RWPE2 (cell line): ENCODE results near the gene INAFM2.

ENCODE experiments used
- ATAC-seq: fragments of 200-7000 bp; cut with Tn5 transposase; 3 replicates; pipeline ENCODE4 v1.9.1; 2021; ENCODE audit warnings: low read depth
- DNase-seq: peaks from one replicate; pipeline ENCODE4 v3.0.0-alpha.2; 2020; ENCODE audit warnings: low spot score
- H3K27ac ChIP-seq: fragments of 450-650 bp; 2 replicates; pipeline ENCODE4 v1.5.1; 2017; ENCODE audit warnings: mild to moderate bottlenecking; ENCODE audit not compliant: poor library complexity, severe bottlenecking
- H3K27me3 ChIP-seq: fragments of 250-450 bp; sonication (Bioruptor Pico); 2 replicates; pipeline ENCODE4 v1.5.1; 2021; ENCODE audit warnings: mild to moderate bottlenecking, moderate library complexity; ENCODE audit not compliant: insufficient read depth, poor library complexity, severe bottlenecking
- H3K36me3 ChIP-seq: fragments of 250-450 bp; sonication (Bioruptor Pico); 2 replicates; pipeline ENCODE4 v1.5.1; 2020; ENCODE audit warnings: low read depth, mild to moderate bottlenecking, moderate library complexity
- H3K4me1 ChIP-seq: fragments of 250-450 bp; sonication (Bioruptor Pico); 2 replicates; pipeline ENCODE4 v1.5.1; 2021; ENCODE audit warnings: mild to moderate bottlenecking, moderate library complexity; ENCODE audit not compliant: insufficient read depth, poor library complexity, severe bottlenecking
- H3K4me3 ChIP-seq: fragments of 250-450 bp; sonication (Bioruptor Pico); 2 replicates; pipeline ENCODE4 v1.5.1; 2021; ENCODE audit warnings: mild to moderate bottlenecking, moderate library complexity; ENCODE audit not compliant: severe bottlenecking
- H3K9me3 ChIP-seq: fragments of 250-450 bp; sonication (Bioruptor Pico); 2 replicates; pipeline ENCODE4 v1.5.1; 2021; ENCODE audit warnings: mild to moderate bottlenecking, moderate library complexity; ENCODE audit not compliant: severe bottlenecking
- CTCF ChIP-seq: fragments of 450-650 bp; IDR thresholded peaks from one replicate; pipeline ENCODE4 v1.5.1; 2017; ENCODE audit warnings: mild to moderate bottlenecking, moderate library complexity; ENCODE audit not compliant: poor library complexity, severe bottlenecking

Gene INAFM2

DNA sequence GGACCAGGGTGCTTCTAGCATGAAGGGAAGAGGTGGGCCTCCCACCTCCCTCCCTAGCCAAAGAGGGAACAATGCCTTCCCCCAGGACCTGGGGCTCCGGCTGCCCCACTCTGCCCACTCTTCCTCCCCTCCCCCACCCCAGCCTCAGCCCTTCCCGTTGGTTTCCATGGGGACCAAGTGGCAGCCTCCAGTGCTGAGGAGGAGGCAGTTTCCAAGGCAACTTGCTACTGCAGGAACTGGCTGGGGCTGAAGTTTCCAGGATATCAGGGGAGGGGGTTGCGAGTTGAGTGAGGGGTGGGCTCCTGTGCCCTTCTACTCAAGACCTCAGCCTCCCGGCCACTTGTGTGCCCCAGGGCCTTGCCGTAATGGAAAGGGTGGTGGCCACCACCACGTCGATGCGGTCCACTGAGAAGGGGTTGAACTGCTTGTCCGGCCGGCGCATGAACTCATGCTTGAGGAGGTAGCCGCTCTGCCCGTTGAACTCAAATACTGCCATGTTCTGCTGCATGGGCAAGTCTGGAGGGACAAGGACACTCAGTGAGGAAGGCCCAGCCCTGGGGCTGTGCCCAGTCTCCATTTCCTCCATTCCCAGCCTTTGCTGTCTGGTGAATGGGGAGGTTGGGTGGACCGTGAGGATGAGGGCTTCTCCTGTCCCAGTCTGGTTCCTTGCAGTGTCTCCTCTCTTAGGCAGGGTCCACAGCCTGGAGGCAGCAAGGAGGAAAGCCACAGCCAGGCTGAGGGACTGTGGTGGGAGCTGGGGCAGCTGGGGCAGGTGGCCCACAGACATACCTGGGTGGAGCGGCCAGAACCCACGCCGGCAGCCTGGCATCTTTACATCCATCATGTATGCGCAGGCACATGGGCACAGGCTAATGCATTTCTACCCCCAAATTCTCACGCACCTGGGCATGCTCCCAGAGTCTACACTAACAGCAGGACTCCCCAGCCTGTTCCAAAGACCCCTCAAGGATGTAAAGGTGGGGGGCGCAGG lies 29.3 kb upstream of the INAFM2 start:
- no peaks in the 10 kb centered on the region for H3K27me3 ChIP-seq
- no peak for ATAC-seq

DNA sequence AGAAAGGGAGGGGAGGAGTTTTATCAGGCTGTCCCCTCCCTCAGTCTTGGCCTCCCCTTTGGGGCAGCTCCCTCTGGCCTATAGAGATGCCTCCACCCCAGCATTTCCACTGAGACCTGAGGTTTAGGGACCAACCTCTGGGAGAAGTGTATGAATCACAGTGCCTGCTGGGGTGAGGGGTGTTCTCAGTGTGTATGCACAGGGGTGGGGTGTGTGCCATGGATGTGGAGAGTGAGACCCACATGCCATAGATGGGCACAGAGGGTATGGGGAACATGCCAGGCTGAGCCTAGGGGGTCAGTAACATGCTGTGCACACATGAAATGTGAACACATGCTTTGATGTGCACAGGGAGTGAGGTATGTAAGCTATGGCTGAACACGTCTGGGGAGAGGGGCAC lies 28.2 kb upstream of the INAFM2 start:
- H3K27me3 ChIP-seq: no peaks in the 10 kb centered on the region
- H3K4me3 ChIP-seq: no peak overlapping the region
- no peak for TF ChIP-seq CTCF
- H3K4me1 ChIP-seq: no peaks in the 10 kb centered on the region
- H3K9me3 ChIP-seq: peaks cover 4% of the 10 kb centered on the region
- no peaks in the 10 kb centered on the region for H3K36me3 ChIP-seq
- no peak for ATAC-seq
- no peak overlapping the region for H3K27ac ChIP-seq
- DNase-seq: peak; percentile 62

More for the DNA sequence above, 29.3 kb upstream of the INAFM2 start:
- H3K36me3 ChIP-seq: no peaks in the 10 kb centered on the region
- H3K27ac ChIP-seq: no peak overlapping the region
- no peak for DNase-seq
- no peak for TF ChIP-seq CTCF
- no peak overlapping the region for H3K4me3 ChIP-seq
- H3K4me1 ChIP-seq: no peaks in the 10 kb centered on the region
- peaks cover under 1% of the 10 kb centered on the region for H3K9me3 ChIP-seq

GRCh38 chr15:40295877-40296560 lies 27.5 kb upstream of the INAFM2 start:
- peak; percentile 65 for DNase-seq
- no peaks in the 10 kb centered on the region for H3K36me3 ChIP-seq
- no peak for ATAC-seq

DNA sequence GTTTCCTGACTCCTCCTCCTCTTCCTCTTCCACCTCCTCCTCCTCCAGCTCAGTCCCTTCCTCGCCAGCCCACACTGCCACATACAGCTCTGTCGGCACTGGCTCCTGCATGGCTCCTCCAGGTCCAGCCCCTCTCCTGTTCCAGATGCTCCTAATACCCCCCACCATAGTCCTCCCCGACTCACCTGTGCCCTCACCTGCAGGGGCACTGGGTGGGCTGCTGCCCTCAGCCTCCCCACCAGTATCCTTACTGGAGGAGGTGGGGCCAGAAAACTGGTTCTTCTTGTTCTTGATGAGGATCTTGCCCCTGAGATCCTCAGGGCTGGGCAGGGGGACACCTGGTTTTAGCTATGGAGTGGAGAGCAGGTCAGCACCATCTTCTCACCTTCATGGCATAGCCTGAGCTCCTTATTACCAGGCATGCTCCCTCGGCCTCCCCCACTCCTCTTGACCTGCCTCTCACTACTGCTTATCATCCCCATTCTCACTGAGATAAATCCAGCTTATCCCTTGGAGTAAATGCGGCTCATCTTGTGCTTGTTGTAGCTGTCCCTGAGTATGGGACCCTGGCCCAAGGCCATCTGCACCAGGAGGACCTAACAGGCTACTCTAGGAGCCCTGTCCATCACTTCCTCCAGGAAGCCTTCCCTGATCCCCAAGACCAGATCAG lies 26.8 kb upstream of the INAFM2 start:
- DNase-seq: no peak
- H3K27me3 ChIP-seq: no peaks in the 10 kb centered on the region
- no peak for ATAC-seq
- H3K9me3 ChIP-seq: peaks cover 4% of the 10 kb centered on the region
- no peaks in the 10 kb centered on the region for H3K36me3 ChIP-seq
- H3K27ac ChIP-seq: no peak overlapping the region
- no peak for TF ChIP-seq CTCF
- H3K4me1 ChIP-seq: no peaks in the 10 kb centered on the region
- no peak overlapping the region for H3K4me3 ChIP-seq

More at GRCh38 chr15:40295877-40296560, 27.5 kb upstream of the INAFM2 start:
- H3K4me1 ChIP-seq: no peaks in the 10 kb centered on the region
- H3K4me3 ChIP-seq: no peak overlapping the region
- no peaks in the 10 kb centered on the region for H3K27me3 ChIP-seq
- no peak for TF ChIP-seq CTCF
- peaks cover 4% of the 10 kb centered on the region for H3K9me3 ChIP-seq
- no peak overlapping the region for H3K27ac ChIP-seq
